Uterus (tissue), 4 donors: ENCODE results near the gene WDR4. TPM values are rescaled to one million over a fixed set of nuclear protein-coding genes. Genes with fewer than 3 reads are reported as not detected.
"Not testable (repeated sequence)": the region's sequence is repeated elsewhere in the genome, so short reads cannot be mapped to it uniquely, and the experiment has no call there.

Experiments used
- DNase-seq, 2 donors: peaks; one replicate each; pipeline ENCODE4 v3.0.0-alpha.2; 2019 to 2020
- H3K27ac ChIP-seq, 2 donors: fragments of 200-600 bp; sonication (generic); 1 replicate in 1 of 2; 2 replicates in 1 of 2; pipeline ENCODE4 v1.5.1; 2016 to 2018
- H3K27me3 ChIP-seq, 2 donors: fragments of 200-600 bp; sonication (generic); one replicate each; pipeline ENCODE4 v1.5.1; 2018 to 2019; ENCODE audit warnings: control low read depth in 1 of 2
- H3K36me3 ChIP-seq, 2 donors: fragments of 200-600 bp; sonication (generic); one replicate each; pipeline ENCODE4 v1.5.1; 2019; ENCODE audit warnings: control low read depth in 1 of 2
- H3K4me1 ChIP-seq, 2 donors: fragments of 200-600 bp; sonication (generic); one replicate each; pipeline ENCODE4 v1.5.1; 2018 to 2019; ENCODE audit warnings: control low read depth in 1 of 2
- H3K4me3 ChIP-seq, 2 donors: fragments of 200-600 bp; sonication (generic); 1 replicate in 1 of 2; 2 replicates in 1 of 2; pipeline ENCODE4 v1.5.1; 2018 to 2019; ENCODE audit warnings: mild to moderate bottlenecking in 1 of 2
- H3K9me3 ChIP-seq, 2 donors: fragments of 200-600 bp; sonication (generic); one replicate each; pipeline ENCODE4 v1.5.1; 2019; ENCODE audit warnings: control low read depth in 1 of 2
- POLR2A ChIP-seq, 2 donors: fragments of 450-650 bp; IDR thresholded peaks; one replicate each; pipeline ENCODE4 v1.6.1; 2016; ENCODE audit warnings: antibody characterized with exemption in 2 of 2, mild to moderate bottlenecking in 1 of 2, moderate library complexity in 1 of 2
- intact Hi-C: fragments of 100-400 bp; cut with DNase I; formaldehyde crosslinking; loops from one replicate; pipeline ENCODE4 v1.15.1; 2023; ENCODE audit warnings: low total_unique reads
- total RNA-seq, 4 donors: library from RNA; depleted of rRNA in 3 of 4; stranded (reverse); fragments of >200 nt in 3 of 4; gene quantifications; one replicate each; pipeline versions ENCODE4 v1.1.0 to v1.2.4, GENCODE V29; 2014 to 2023
- TF ChIP-seq, protein P1 (sequence below), 4 experiments: fragments of 200-600 bp in 2 of 4; fragments of 450-650 bp in 2 of 4; sonication (generic) in 2 of 4; IDR thresholded peaks; one replicate each; pipeline ENCODE4 v1.5.1; 2016 to 2019; ENCODE audit warnings: antibody characterized with exemption in 4 of 4, mild to moderate bottlenecking in 2 of 4, moderate library complexity in 1 of 4
- donor health status: DM: yes; HTN: yes; CAD: no.

Gene WDR4
- total RNA-seq, 4 donors from 2014 or later = 6.4 to 19.1 (median 17.8) TPM; not detected in 1

DNA sequence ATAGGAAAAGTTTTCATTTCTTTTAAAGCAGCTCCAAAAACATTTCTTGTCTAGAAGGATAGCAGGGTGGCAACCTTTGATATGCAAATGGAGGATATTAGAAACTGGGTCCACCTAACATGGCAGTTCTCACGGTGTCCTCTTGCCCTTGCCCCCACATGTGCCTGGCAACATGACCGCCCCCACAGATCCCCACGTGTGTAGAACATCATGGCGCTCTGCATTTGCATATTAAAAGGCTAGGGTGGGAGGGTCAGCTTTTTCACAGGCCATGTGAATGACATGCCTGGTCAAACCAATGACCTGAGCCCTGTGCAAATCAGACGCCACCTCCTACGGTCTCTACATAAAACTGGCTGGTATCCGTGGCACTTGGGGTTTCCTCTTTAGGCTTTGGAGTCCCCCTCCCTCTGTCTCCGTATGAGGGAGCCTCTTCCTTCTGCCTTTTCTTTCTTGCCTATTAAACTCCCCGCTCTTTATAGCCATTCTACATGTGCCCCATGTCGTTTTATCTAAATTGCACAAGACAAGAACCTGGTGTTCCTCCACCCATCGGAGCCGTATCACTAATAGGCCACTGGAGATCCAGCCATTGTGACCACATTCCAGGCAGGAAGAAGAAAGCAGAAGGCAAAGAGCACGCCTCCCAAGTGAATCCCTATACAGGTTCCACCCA is 71.3 kb downstream of the WDR4 start:
- no peak for DNase-seq
- intact Hi-C loops = no loop called here
- H3K4me3 ChIP-seq = no peak overlapping the region
- no peaks in the 10 kb centered on the region for H3K4me1 ChIP-seq
- no peaks in the 10 kb centered on the region for H3K27me3 ChIP-seq
- no peaks in the 10 kb centered on the region for H3K36me3 ChIP-seq
- TF ChIP-seq POLR2A (IDR thresholded peaks at IDR 0.05) = no peak
- TF ChIP-seq, protein P1, sequence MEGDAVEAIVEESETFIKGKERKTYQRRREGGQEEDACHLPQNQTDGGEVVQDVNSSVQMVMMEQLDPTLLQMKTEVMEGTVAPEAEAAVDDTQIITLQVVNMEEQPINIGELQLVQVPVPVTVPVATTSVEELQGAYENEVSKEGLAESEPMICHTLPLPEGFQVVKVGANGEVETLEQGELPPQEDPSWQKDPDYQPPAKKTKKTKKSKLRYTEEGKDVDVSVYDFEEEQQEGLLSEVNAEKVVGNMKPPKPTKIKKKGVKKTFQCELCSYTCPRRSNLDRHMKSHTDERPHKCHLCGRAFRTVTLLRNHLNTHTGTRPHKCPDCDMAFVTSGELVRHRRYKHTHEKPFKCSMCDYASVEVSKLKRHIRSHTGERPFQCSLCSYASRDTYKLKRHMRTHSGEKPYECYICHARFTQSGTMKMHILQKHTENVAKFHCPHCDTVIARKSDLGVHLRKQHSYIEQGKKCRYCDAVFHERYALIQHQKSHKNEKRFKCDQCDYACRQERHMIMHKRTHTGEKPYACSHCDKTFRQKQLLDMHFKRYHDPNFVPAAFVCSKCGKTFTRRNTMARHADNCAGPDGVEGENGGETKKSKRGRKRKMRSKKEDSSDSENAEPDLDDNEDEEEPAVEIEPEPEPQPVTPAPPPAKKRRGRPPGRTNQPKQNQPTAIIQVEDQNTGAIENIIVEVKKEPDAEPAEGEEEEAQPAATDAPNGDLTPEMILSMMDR (IDR thresholded peaks at IDR 0.05) = no peak
- no peaks in the 10 kb centered on the region for H3K9me3 ChIP-seq
- H3K27ac ChIP-seq = no peak overlapping the region

DNA sequence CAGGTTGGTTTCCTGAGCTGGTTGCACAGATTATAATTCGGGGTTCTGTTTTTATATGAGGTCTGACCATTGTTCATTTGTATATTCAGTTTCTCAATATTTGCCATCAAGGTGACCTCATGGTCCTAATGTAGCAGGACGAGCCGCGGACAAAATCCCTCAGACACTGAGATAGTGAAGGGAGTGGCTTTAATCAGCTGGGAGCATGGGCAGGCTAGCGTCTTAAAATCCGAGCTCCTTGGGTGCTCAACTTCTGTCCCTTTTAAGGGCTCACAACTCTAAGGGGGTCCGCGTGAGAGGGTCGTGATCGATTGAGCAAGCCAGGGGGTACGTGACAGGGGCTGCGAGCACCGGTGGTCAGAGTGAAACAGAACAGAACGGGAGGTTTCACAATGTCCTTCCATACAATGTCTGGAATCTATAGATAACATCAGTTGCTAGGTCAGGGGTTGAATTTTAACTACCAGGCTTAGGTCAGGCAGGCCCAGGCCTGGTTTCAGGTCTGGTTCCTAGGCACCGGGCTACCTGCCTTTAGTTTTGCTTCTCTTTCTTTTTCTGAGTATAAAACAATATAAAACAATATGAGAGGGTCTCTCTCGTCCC is 71.9 kb downstream of the WDR4 start:
- H3K27ac ChIP-seq, H3K27me3 ChIP-seq, intact Hi-C loops, H3K9me3 ChIP-seq, DNase-seq, H3K4me1 ChIP-seq, H3K36me3 ChIP-seq, H3K4me3 ChIP-seq: not testable (repeated sequence)

DNA sequence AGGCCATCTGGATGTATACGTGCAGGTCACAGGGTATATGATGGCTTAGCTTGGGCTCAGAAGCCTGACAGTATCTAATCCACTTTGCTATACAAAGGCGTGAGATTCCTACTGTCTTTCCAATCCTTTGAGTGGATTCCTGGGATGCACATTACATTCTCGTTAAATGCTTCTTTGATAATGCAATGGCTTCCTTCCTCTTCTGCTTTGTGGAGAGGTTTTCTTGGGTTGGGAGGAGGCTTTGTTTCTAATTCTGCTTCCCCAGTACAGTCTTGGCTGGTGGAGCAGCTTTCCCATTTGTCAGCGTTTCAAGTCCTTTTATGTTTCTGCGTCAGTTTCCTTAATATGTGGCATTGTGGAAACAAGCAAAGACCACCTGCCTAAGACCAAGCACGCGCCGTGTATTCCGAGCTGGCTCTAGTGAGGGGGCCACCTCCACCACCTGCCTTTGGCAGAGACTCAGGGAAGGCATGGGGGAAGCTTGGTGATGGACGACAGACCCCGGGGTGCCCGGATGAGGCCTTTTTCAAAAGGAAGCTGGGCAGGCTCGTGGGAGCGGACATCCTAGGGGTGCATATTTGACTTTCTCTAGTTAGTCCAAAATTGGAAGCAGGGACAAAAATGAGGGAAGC is 72.7 kb downstream of the WDR4 start:
- H3K4me3 ChIP-seq = no peak overlapping the region
- no peaks in the 10 kb centered on the region for H3K36me3 ChIP-seq
- no peaks in the 10 kb centered on the region for H3K9me3 ChIP-seq
- TF ChIP-seq, protein P1 (IDR thresholded peaks at IDR 0.05) = no peak
- no peak for TF ChIP-seq POLR2A (IDR thresholded peaks at IDR 0.05)
- no peak for DNase-seq
- no peaks in the 10 kb centered on the region for H3K27me3 ChIP-seq
- intact Hi-C loops = no loop called here
- H3K4me1 ChIP-seq = no peaks in the 10 kb centered on the region
- peak overlapping the region in 1 of 2 donors; percentile 6 for H3K27ac ChIP-seq

- H3K36me3 ChIP-seq, H3K27ac ChIP-seq, DNase-seq, intact Hi-C loops, H3K27me3 ChIP-seq, H3K4me1 ChIP-seq, H3K4me3 ChIP-seq, H3K9me3 ChIP-seq: not testable (repeated sequence)
Observed at GRCh38 chr21:42801616-42802015, 77.7 kb downstream of the WDR4 start.

DNA sequence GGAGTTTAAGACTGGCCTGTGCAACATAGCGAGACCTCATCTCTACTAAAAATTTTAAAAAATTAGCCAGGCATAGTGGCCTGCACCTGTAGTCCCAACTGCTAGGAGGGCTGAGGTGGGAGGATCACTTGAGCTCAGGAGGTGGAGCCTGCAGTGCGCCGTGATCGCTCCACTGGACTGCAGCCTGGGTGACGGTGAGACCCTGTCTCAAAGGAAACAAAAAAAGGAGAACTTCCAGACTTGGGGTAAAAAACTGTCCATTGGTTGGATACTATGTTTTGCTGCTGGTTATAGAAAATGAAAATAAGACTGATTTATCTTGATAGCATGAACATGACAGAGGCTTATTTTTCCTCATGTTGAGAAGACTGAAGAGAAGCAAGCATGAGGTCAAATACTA is 79.4 kb downstream of the WDR4 start:
- no peak overlapping the region for H3K4me3 ChIP-seq
- H3K9me3 ChIP-seq = no peaks in the 10 kb centered on the region
- no peaks in the 10 kb centered on the region for H3K36me3 ChIP-seq
- TF ChIP-seq POLR2A (IDR thresholded peaks at IDR 0.05) = no peak
- TF ChIP-seq, protein P1 (IDR thresholded peaks at IDR 0.05) = no peak
- no peaks in the 10 kb centered on the region for H3K27me3 ChIP-seq
- no peak for DNase-seq
- intact Hi-C loops = no loop called here
- no peaks in the 10 kb centered on the region for H3K4me1 ChIP-seq
- no peak overlapping the region for H3K27ac ChIP-seq

DNA sequence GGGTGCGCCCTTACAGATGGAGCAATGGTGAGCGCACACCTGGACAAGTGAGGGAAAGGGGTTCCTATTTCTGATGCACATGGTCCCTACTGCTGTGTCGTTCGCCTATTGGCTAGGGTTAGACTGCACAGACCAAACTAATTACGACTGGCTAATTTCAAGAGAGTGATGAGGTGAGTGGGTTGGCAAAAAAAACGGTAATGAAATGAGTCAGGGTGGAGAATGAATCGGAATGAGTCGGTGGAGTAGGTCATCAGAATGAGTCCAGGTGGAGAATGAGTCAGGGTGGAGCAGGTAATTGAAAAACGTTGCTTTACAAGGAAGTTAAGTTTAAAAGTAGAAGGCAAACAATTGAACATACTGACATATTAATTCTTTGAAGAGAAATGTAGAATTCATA is 79.8 kb downstream of the WDR4 start:
- H3K4me1 ChIP-seq = no peaks in the 10 kb centered on the region
- no peaks in the 10 kb centered on the region for H3K36me3 ChIP-seq
- intact Hi-C loops = no loop called here
- no peaks in the 10 kb centered on the region for H3K27me3 ChIP-seq
- no peaks in the 10 kb centered on the region for H3K9me3 ChIP-seq
- no peak for DNase-seq
- no peak overlapping the region for H3K4me3 ChIP-seq
- TF ChIP-seq POLR2A (IDR thresholded peaks at IDR 0.05) = no peak
- TF ChIP-seq, protein P1 (IDR thresholded peaks at IDR 0.05) = no peak
- no peak overlapping the region for H3K27ac ChIP-seq
